Myocyte (in vitro differentiated cells): ENCODE measurements around the gene MYO1D. TPM values are rescaled to one million over a fixed set of nuclear protein-coding genes. Genes with fewer than 3 reads are reported as not detected.
A peak's percentile ranks its signal among the peaks of the same experiment; 100 is the strongest.
"Not testable (repeated sequence)": the region's sequence is repeated elsewhere in the genome, so short reads cannot be mapped to it uniquely, and the experiment has no call there.

Source experiments
- DNase-seq: peaks from one replicate; pipeline ENCODE4 v3.0.0-alpha.2; 2012; ENCODE audit warnings: low read depth
- total RNA-seq: library from RNA; depleted of rRNA; stranded (reverse); fragments of >200 nt; gene quantifications from 2 replicates; pipeline ENCODE4 v1.2.3, GENCODE V29; 2014

The MYO1D gene
- total RNA-seq, 1 donor from 2014 or later, result 34.8 TPM

DNA sequence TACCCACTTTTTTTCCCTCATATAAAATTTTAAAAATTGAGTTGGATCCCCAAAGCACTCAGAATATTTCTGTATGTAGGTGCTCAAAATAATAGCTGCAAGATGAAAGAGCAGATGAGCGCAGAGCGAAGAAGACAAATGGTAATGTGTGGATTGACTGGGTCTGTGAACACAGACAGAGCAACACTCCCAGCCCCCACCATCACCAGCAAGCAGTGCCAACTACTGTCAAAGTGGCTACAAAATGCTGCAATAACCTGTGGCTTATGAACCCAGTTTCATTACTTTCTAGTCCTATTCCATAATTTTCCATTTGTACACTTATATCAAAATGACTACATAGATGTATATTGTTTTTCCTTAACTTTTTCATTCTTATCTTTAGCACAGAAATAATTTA is 137.2 kb downstream of the MYO1D start:
- DNase-seq, result no peak

DNA sequence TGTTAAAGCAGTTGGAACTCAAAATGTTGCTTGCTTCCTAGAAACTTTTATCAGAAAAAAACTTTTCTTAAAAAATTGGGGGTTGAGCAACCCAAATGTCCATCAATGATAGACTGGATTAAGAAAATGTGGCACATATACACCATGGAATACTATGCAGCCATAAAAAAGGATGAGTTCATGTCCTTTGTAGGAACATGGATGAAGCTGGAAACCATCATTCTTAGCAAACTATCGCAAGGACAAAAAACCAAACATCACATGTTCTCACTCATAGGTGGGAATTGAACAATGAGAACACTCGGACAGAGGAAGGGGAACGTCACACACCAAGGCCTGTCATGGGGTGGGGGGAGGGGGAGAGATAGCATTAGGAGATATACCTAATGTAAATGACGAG is 137.8 kb downstream of the MYO1D start:
- not testable (repeated sequence) for DNase-seq

DNA sequence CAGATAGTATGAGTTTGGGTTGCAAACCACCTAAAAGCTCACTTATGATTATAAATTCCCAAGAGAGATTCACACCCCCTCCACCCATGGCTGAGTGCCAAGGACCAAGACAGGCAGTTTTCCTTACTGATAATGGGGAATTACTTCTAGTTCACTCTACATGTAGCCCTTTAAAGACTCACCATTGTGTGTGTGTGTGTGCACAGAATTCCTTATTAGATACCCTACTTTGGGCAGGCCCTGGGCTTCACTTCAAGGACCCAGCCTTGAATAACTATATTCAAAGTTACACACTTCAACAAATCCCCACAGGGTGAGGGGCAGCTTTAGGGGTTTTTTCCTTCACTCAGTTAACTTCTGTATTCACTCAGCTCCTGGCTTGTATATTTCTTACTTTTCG is 143.5 kb downstream of the MYO1D start:
- DNase-seq, result no peak

DNA sequence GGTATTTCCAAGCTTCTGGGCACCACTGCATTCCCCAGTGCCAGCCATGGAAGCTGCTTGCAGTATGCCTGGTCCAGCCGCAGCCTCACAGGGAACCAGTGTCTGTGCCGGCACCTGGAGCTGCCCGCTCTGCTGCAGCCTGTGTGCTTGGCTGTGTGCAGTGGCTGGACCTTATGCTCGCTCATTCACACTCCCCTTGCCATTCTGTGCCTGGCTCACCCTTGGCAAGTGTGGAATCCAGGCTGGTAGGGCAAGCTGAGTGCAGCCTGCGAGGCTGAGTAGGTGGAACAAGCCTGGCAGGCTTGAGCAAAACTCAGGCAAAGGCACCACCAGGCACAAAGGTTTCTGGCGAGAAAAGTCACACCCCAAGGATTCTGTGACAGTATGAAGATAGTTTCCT is 144.0 kb downstream of the MYO1D start:
- DNase-seq, result no peak

DNA sequence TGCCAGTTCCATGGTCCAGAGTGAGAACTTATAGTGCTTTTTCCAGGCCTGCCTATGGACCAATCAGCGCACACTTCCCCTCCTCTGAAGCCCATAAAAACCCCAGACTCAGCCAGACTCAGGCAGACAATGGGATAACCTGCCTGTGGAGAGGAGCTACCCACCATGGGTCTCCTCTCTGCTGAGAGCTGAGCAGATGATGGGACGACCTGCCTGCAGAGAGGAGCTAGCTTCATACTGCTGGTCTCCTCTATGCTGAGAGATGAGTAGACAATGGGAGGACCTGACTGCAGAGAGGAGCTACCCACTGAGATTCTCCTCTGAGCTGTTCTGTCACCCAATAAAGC is 144.7 kb downstream of the MYO1D start:
- no peak for DNase-seq

DNA sequence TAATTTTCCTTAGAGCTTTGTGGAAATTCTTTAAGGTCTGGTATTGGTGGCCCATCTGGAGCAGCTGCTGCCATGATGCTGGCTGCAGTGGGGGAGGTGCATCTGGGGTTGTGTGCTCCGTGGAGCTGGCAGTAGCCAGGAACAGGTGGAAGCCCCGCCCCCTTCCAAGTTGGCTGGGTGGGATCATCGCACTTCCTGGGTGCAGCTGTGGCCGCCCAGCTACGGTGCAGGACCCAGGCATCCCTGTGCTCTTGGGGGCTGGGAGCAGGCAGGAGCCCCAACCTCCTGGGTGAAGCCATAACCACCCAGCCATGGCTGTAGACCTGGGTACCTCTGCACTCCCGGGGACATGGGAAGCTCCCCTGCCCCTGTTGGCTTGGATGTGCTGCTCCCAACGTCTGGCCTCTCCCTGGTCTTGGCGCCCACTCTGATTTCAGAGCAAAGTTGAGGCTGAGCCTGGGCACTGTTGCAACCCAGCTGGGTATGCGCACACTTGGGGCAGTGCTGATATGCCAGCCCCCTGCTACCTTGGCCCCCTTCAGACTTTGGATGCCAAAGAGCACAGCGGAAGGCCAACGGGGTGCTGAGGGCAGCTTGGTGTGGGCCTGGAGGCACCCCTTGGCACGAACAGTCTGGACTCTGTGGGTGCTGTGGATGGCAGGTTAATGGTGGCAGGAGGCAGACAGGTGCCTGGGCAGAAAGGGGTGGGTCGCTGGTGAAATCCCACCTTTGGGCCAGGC is 145.2 kb downstream of the MYO1D start:
- peak; percentile 9 for DNase-seq

DNA sequence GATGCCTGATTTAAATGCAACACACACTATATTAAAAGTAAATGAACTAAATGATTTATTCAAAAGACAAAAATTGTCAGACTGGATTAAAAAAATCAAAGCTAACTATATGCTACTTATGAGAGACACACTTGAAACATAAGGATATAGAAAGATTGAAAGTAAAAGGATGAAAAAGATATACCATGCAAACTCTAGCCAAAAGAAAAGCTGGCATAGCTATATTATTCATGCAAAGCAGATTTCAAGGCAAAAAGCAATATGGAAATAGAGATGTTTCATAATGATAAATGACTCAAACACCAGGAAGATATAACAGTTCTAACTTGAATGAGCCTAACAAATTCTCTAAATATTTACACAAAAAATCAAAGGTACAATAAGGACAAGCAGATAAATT is 149.2 kb downstream of the MYO1D start:
- no peak for DNase-seq

DNA sequence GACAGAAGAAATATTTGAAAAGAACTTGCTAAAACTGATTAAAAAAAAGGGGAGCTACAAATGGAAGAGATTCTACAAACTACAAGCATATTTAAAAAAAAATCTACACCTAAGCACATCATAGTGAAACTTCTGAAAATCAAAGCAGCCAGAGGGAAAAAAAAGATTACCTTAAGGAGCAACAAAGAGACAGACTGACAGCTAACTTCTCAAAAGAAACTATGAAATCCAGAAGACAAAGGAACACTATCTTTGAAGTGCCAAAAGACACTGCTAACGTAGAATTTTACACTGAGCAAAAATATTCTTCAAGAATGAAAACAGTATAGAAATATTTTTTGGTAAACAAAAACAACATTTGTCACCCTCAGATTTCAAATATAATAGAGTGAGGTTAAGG is 151.2 kb downstream of the MYO1D start:
- no peak for DNase-seq

DNA sequence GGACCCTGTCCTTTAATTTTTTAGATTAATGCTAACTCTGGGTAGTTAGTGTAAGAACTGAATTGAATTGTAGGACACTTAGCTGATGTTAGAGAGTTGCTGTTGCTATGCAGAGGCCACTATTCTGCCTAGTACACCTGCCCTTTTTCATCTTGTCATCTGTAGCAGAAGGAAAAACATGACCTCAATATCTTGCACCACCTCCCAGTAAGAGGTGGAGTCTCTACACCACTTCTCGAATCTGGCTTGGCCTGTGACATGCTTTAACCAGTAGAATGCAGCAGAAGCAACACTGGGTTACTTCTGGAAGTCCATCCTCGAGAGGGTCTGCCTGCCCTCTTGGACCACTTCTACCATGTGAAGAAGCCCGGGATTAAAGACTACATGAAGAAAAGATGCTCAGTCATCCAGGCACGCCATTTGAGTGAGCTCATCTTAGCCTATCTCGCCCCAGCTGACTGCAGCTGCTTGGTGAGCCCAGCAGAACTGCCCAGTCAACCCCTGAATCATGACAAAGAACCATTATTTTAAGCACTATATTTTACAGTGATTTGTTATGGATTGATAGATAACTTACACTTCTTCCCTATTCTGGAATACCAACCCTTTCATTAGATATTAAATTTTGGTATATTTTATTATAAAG is 153.5 kb downstream of the MYO1D start:
- DNase-seq, result peak; percentile 79

DNA sequence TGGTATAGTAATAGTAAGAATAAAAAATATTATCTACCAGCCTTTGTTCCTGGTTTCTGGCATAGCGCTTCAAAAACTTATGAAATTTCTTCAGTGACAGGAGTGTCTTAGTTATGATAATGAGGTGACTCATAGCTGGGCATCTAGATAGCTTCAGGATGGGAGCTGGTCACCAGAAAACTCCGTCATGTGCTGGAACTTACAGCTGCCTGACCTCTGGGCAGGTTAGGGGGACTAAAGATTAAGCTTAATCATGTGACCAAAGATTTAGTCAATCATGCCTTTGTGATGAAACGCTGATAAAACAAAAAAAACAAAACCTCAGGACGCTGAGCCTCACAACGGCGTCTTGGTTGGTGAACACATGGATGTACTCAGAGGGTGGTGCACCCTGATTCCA is 154.2 kb downstream of the MYO1D start:
- no peak for DNase-seq

DNA sequence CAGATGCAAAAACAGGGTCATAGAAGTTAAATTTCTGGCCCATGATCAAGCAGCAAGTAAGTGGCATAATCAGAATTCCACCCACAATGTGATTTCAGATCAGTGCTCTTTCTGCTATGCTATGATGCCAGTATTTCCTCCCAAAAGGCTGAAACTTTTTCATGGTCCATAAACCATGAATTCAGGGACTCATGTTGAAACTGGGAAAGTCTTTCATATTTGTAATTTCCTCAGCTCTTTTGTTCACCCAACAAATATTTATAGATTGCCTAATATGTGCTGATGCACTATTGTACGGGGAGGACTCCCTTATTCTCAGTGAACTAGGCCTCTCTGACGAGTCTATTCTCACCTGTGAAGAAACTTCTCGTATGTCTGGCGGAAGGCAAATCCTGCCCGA is 156.3 kb downstream of the MYO1D start:
- DNase-seq, result no peak

DNA sequence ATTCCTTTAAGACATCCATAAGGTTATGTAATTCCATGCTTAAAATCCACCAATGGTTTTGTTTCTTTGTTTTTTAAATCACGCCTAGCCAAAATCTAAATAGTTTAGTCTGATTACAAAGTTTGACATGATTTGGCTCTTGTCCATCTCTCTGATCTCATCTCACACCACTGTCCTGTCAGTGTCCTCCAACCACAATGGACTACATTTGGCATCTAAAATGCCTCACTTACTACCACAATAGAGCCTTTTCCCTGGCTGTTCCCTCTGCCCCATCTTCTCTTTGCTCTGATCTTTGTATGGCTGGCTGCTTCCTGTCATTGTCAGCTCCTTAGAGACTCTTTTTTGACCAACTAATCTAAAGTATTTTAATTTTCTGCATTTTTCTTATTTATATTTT is 157.2 kb downstream of the MYO1D start:
- peak; percentile 59 for DNase-seq

DNA sequence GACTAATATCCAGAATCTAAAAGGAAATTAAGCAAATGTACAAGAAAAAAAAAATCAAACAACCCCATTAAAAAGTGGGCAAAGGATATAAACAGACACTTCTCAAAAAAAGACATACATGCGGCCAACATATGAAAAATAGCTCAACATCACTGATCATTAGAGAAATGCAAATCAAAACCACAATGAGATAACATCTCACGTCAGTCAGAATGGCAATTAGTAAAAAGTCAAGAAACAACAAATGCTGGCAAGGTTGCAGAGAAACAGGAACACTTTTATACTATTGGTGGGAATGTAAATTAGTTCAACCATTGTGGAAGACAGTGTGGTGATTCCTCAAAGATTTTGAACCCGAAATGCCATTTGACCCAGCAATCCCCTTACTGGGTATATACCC is 162.0 kb downstream of the MYO1D start:
- not testable (repeated sequence) for DNase-seq

DNA sequence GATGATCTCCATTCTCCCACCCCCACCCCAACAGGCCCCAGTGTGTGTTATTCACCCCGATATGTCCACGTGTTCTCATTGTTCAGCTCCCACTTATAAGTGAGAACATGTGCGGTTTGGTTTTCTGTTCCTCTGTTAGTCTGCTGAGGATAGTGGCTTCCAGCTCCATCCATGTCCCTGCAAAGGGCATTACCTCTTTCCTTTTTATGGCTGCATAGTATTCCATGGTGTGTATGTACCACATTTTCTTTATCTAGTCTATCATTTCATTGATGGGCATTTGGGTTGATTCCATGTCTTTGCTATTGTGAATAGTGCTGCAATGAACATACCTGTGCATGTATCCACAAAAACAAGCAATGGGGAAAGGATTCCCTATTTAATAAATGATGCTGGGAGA is 162.7 kb downstream of the MYO1D start:
- DNase-seq, result not testable (repeated sequence)

DNA sequence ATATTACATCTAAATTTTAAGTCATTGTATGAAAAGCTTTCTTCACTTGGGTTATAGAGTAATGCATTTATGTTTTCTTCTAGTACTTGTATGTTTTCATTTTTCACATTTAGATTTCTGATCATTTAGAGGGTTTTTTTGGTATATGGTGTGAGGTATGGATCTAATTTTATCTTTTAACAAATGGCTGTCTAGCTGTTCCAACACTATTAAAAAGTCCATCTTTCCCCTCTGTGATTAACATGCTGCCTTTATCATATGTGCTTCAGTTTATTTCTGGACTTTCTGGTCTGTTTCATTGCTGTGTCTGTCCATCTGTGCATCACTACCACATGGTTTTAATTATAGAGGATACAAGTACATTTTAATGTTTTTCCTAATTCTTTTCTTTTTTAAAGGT is 163.8 kb downstream of the MYO1D start:
- DNase-seq, result no peak

DNA sequence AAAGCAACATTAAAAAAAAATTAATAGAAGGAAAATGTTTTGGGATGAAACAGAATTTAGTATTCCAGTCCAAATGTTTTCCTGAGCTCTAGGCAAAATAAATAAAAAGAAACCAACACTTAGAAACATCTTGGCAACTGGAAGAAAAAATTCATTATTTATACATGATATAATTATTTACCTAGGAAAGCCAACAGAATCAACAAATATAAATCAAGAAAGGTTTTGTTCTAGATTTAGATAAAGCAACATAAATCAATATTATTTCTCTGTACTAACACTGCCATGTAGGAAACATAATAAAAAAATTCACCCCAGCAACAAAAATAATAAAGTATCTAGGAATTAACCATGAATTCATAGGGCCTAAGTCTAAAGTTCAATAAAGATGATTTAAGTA is 167.4 kb downstream of the MYO1D start:
- DNase-seq, result no peak

DNA sequence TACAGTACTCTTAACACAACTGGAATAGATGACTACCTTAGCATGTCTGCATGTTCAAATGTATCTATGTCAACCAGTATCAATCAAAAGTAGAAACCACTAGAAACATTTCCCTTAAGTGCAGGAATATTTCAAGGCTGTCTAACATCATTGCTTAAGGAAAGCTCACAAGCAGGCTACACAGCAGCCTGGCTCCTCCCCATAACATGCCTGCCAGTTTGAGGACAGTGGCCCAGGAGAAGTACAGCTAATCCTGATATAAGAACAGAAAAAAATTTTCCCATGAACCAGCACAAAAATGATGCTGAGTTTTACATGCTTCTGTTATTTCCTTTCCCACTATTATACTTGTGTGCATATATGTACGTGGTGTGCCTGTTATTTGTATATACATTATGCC is 175.1 kb downstream of the MYO1D start:
- DNase-seq, result no peak

DNA sequence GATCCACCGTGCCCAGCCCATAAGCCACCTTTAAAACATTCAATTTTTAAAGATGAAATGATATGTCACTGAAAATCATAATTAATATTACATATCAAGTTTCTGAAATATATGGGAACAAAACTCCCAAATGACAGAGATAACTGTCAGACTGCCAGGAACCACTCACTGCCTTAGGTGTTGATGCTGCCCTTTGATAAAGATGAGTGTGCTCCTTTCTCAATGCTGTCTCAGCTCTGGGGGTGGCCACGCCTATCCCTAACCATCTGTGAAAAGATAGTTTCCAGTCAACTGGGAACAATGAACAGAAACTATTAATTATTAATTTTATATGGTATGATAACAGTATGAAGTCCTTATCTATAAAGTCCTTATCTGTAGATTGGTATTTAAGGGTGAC is 177.7 kb downstream of the MYO1D start:
- DNase-seq, result no peak

DNA sequence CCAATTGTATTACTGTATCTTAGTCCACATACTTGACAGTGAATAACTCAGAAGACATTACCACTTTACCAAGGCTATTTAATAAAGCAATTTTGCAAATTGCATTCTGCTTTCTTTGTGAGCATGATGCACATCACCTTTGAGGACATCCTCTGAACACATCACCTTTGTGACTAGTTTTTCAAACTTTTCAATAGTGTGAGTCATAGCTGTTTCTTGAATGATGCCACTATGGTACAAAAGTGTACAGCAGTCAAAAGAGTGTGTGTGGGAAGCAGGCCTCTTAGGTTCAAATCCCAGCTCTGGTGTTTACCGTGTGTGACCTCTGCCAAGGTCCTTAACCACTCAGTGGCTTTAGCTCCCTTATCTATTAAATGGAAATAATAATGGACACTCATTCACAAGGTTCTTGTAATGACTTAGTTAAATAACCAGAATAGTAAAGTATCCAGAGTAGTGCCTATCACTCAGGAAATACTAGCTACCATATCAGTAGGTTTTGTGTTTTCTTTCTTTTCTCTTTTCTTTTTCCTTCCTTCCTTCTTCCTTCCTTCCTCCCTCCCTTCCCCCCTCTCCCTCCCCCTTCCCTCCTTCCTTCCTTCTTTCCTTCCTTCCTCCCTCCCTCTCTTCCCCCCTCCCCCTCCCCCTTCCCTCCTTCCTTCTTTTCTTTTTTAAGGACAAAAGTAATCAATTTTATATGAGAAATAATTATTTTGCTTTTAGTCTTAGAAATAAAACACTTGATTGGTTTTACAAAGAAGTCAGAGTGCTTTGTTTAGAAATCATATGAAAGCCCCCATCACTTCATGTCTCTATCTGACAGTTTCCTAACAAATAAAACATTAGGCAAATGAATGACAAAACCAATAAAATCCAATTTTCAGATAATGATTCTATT is 178.9 kb downstream of the MYO1D start:
- no peak for DNase-seq

DNA sequence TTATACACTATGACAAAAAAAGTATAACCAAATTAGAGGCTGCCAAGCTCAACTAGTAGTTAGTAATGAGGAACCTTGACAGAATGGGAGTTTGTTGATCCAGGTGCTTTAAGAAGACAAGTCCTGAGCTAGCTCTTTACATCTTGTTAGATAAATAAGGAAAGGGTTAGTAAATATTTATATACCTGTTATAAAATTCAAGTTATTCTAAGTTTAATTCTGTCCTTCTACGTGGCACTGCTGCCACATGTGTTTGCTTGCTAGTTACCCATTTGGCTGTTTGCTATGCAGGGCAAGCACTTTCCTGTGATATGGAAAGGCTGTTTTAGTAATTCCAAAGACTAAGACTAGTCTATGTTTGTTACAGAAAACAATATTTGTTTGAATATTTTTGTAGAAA is 180.5 kb downstream of the MYO1D start:
- DNase-seq, result no peak

DNA sequence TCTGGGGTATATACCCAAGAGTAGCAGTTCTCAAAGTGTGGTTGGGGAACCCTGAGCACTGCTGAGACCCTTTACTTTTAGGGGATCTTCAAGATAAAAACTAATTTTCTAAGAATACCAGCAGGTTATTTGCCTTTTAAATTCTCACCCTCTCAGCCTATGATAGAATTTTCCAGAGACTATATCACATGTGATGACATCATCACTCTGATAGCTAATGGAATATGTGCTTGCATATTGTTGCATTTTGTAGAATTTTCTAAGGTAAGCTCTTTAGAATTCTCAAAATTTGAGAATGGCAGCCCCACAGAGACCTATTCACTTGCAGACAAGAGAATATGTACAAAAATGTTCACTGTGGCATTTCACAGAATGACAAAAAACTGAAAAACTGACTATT is 181.1 kb downstream of the MYO1D start:
- DNase-seq, result no peak

DNA sequence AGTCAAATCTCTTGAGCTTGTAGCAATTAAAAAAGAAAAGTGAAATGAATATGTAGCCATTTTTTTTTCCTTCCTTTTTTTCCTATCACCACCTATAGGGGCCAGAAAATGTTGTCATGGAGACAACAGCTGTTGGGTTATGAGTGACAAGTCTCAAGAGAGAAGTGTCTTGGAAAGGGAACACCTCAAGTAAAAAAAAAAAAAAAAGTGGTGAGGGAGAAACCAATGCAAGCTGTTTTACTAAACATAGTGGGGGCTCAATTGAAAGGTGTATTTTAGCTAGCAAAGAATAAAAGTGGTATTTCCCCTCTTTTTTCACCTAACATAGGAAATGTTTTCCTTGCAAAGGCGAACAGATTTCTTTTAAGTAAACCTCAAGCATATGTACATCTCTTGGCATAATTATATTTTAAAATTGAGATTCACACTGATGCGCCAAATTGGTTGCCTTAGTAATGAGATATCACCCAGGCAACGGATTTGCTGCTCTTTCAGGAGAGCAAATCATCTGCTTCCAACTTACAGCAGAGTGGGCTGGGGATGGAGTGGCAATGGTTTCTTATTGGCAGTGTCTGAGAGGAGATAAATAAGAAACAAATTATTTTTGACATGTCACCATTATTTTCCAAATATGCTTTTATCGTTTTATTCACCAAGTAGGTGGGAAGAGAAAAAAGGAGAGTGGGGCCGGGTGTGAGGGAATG is 183.6 kb downstream of the MYO1D start:
- peak; percentile 37 for DNase-seq
